ENCODE results near the gene CAPZA3. TPM values are rescaled to one million over a fixed set of nuclear protein-coding genes. Genes with fewer than 3 reads are reported as not detected.
"Not testable (repeated sequence)": the region's sequence is repeated elsewhere in the genome, so short reads cannot be mapped to it uniquely, and the experiment has no call there.

CAPZA3 gene, protein sequence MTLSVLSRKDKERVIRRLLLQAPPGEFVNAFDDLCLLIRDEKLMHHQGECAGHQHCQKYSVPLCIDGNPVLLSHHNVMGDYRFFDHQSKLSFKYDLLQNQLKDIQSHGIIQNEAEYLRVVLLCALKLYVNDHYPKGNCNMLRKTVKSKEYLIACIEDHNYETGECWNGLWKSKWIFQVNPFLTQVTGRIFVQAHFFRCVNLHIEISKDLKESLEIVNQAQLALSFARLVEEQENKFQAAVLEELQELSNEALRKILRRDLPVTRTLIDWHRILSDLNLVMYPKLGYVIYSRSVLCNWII
- total RNA-seq (not detected), polyA plus RNA-seq (not detected)
- long read RNA-seq, donor 1, result 0 reads
- long read RNA-seq, donor 2, result 0 reads
- long read RNA-seq, donor 3, result 0 reads

DNA sequence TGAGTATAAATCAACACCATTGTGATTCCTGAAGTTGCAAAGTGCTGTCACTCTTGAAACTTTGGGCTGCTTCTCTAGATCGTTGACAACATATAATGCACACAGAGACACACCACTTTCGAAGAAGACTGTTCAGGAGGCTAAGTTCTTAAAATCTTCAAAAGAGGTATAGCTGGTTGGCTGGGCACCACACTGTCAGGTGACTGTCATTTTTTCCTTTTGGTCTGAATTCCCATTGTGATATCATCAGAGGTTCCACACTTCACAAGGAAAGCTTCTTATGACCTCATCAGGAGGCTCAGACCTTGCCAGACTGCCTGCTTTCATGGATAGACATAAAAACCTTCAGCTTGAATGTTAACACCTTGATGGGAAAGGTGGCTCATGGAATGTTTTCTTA lies at the start of gene CAPZA3, which contains the start of gene PLCZ1:
Gene CAPZA3 (plus strand): TSS at position 301 of the 400 bp plus-strand sequence. CDS start 150 bp downstream, outside the sequence.
Gene PLCZ1 (minus strand): TSS at position 194 of the 400 bp plus-strand sequence. CDS start 641 bp downstream, outside the sequence.
- TF ChIP-seq, protein P1, sequence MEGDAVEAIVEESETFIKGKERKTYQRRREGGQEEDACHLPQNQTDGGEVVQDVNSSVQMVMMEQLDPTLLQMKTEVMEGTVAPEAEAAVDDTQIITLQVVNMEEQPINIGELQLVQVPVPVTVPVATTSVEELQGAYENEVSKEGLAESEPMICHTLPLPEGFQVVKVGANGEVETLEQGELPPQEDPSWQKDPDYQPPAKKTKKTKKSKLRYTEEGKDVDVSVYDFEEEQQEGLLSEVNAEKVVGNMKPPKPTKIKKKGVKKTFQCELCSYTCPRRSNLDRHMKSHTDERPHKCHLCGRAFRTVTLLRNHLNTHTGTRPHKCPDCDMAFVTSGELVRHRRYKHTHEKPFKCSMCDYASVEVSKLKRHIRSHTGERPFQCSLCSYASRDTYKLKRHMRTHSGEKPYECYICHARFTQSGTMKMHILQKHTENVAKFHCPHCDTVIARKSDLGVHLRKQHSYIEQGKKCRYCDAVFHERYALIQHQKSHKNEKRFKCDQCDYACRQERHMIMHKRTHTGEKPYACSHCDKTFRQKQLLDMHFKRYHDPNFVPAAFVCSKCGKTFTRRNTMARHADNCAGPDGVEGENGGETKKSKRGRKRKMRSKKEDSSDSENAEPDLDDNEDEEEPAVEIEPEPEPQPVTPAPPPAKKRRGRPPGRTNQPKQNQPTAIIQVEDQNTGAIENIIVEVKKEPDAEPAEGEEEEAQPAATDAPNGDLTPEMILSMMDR (IDR thresholded peaks at IDR 0.05), result no peak
- no peak for TF ChIP-seq POLR2A (IDR thresholded peaks at IDR 0.05)
- Histone ChIP-seq H3K36me3 (no peaks in the 10 kb centered on the region), H3K27me3 (no peaks in the 10 kb centered on the region), H3K27ac (no peak within 1 kb of the TSS), H3K4me3 (no peak within 1 kb of the TSS), H3K9me3 (peaks cover 0 to 25% (median 11%) of the 10 kb centered on the region in 12 donors), H3K4me1 (no peaks in the 10 kb centered on the region)
- DNase-seq (no peak), ATAC-seq (no peak)
- 81 to 86% (median 85%) methylated on average over 2 of the region's 2 CpGs for WGBS, 4 donors
- intact Hi-C loops (cut with DNase I), result no loop called here

- WGBS, 4 donors, result 74 to 84% (median 76%) methylated on average over 3 of the region's 3 CpGs
- H3K9me3 ChIP-seq, result no peaks in the 10 kb centered on the region
- intact Hi-C loops (cut with DNase I), result no loop called here
Observed at GRCh38 chr12:18689771-18690170, 48.1 kb upstream of the CAPZA3 start.

GRCh38 chr12:18690653-18691052 lies 47.3 kb upstream of the CAPZA3 start:
- Histone ChIP-seq H3K27me3 (no peaks in the 10 kb centered on the region), H3K4me1 (peaks cover 0 to 4% (median 0%) of the 10 kb centered on the region in 12 donors), H3K4me3 (no peak overlapping the region), H3K36me3 (no peaks in the 10 kb centered on the region), H3K27ac (peak overlapping the region in 4 of 12 donors; percentile 15 to 50 (median 32)), H3K9me3 (no peaks in the 10 kb centered on the region)
- no peak for TF ChIP-seq POLR2A (IDR thresholded peaks at IDR 0.05)
- TF ChIP-seq, protein P1 (IDR thresholded peaks at IDR 0.05), result no peak
- intact Hi-C loops (cut with DNase I), result no loop called here
- peak; percentile 95 to 99 (median 98) for ATAC-seq
- WGBS, 4 donors, result 51 to 62% (median 58%) methylated on average over 4 of the region's 4 CpGs
- no peak for DNase-seq

More at GRCh38 chr12:18689771-18690170, 48.1 kb upstream of the CAPZA3 start:
- H3K27ac ChIP-seq, result no peak overlapping the region
- no peak overlapping the region for H3K4me3 ChIP-seq
- no peaks in the 10 kb centered on the region for H3K27me3 ChIP-seq
- H3K36me3 ChIP-seq, result no peaks in the 10 kb centered on the region
- DNase-seq, result no peak
- TF ChIP-seq, protein P1 (IDR thresholded peaks at IDR 0.05), result no peak
- no peak for TF ChIP-seq POLR2A (IDR thresholded peaks at IDR 0.05)
- peaks cover 0 to 4% (median 0%) of the 10 kb centered on the region in 12 donors for H3K4me1 ChIP-seq
- ATAC-seq, result no peak

DNA sequence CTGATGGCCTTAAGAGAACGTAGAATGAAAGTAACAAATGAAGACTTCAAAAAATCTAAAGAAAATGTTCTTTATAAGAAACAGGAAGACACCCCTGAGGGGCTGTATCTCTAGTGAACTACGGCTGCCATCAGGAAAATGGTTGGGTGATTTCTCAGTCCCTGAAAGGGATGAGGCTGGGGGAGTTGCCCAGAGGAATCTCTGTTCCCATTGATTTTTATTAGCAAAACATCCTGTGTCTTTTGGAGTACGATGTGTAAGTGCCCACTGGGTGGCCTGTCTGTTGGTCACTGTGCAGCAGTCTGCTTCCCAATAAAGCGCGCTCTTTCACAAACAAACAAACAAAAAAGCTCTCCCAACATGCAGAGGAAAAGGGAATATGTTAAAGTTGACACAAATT lies 43.9 kb upstream of the CAPZA3 start:
- ATAC-seq; intact Hi-C loops (cut with DNase I): not testable (repeated sequence)
- 74 to 87% (median 83%) methylated on average over 5 of the region's 5 CpGs for whole genome bisulfite sequencing, 4 donors

More for the DNA sequence above, 43.9 kb upstream of the CAPZA3 start:
- not testable (repeated sequence) for DNase-seq, H3K27me3 ChIP-seq, H3K9me3 ChIP-seq, H3K4me3 ChIP-seq, H3K36me3 ChIP-seq, H3K4me1 ChIP-seq, H3K27ac ChIP-seq

Measured in heart left ventricle (tissue), 16 donors.